ENCODE data around the gene GBP4.

DNA sequence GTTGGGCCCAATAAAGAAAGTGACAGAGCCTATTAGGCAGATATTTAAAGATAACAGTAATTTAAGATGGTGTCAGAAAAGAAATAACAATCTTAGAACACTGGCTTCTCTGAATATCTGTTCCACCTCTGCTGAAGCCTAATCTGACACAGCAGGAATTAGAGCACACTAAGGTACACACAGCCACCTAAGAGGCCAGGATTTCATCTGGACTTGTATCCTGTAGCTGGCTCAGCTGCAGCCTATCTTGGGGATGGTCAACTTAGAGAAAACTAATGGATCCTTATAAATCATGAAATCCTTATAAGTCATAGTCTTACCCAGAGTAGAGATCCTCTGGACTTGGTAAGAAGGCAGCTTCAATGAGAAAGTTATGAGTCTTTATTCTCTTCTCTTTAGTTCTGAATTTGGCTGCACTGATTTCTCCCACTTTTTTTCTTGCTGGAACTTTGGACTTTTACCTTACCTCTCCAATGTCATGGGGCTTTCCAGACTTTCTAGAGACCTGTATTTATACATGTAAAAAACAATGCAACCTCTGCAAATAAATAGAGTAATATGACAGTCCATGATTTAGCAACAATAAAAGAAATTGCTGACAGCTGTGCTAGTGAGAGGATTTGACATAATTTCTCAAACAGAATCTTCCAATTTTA, 23.0 kb downstream of the GBP4 start, which contains the start of gene GBP7:
- no peak for TF ChIP-seq CTCF (IDR thresholded peaks at IDR 0.05)
- TF ChIP-seq ZFX (IDR thresholded peaks at IDR 0.05; ENCODE audit: borderline replicate concordance): no peak

Measured in 22Rv1 (cell line).